GM19395 (cell line): ENCODE measurements around the gene FAM50A.
"Not testable (repeated sequence)": the region's sequence is repeated elsewhere in the genome, so short reads cannot be mapped to it uniquely, and the experiment has no call there.

ENCODE experiments used
- ATAC-seq: cut with Tn5 transposase; IDR thresholded peaks from one replicate; pipeline ENCODE4 v1.9.1; 2021; ENCODE audit warnings: mild to moderate bottlenecking, moderate library complexity; ENCODE audit not compliant: unreplicated experiment

FAM50A gene, protein sequence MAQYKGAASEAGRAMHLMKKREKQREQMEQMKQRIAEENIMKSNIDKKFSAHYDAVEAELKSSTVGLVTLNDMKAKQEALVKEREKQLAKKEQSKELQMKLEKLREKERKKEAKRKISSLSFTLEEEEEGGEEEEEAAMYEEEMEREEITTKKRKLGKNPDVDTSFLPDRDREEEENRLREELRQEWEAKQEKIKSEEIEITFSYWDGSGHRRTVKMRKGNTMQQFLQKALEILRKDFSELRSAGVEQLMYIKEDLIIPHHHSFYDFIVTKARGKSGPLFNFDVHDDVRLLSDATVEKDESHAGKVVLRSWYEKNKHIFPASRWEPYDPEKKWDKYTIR

DNA sequence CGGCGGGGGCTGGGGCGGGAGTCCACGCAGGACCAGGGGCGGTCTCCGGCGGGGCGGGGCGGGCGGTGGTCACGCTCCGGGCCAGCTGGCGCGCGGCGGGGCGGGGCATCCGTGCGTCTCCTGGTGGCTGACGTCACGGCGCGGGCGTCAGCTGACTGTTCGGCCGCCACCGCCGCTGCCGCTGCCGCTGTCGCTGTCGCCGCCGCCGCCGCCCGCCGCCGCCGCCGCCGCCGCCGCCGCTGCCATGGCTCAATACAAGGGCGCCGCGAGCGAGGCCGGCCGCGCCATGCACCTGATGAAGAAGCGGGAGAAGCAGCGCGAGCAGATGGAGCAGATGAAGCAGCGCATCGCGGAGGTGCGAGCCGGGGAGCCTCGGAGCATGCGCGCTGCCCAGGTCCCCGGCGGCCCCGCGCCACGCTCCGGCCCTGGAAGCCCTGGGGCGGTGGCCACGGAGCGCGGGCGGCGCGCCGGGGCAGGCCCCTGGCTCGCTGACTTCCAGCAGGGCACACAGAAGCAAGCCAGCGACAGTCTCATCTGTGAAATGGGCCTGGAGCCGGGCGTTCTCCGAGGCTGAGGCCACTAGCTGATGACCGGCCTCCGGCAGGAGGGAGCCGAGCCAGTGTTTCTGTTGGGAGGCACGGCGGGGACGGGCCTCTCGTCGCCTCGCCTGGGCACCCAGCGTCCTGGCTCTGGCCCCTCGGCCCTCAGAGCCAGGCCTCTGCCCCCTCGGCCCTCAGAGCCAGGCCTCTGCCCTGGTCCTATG, at the start of gene FAM50A:
Gene FAM50A (plus strand): TSS at position 150 of the 763 bp plus-strand sequence. CDS start 95 bp downstream, at position 245.
- peak; percentile 77 for ATAC-seq

DNA sequence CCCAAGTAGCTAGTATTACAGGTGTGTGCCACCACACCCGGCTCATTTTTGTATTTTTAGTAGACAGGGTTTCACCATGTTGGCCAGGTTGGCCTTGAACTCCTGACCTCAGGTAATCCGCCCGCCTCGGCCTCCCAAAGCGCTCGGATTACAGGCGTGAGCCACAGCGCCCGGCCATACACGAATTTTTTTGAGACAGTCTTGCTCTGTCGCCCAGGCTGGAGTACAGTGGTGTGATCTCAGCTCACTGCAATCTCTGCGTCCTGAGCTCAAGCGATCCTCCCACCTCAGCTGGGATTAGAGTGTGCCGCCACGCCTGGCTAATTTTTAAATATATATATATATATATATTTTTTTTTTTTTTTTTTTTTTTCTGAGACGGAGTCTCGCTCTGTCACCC, 47.6 kb upstream of the FAM50A start:
- not testable (repeated sequence) for ATAC-seq

DNA sequence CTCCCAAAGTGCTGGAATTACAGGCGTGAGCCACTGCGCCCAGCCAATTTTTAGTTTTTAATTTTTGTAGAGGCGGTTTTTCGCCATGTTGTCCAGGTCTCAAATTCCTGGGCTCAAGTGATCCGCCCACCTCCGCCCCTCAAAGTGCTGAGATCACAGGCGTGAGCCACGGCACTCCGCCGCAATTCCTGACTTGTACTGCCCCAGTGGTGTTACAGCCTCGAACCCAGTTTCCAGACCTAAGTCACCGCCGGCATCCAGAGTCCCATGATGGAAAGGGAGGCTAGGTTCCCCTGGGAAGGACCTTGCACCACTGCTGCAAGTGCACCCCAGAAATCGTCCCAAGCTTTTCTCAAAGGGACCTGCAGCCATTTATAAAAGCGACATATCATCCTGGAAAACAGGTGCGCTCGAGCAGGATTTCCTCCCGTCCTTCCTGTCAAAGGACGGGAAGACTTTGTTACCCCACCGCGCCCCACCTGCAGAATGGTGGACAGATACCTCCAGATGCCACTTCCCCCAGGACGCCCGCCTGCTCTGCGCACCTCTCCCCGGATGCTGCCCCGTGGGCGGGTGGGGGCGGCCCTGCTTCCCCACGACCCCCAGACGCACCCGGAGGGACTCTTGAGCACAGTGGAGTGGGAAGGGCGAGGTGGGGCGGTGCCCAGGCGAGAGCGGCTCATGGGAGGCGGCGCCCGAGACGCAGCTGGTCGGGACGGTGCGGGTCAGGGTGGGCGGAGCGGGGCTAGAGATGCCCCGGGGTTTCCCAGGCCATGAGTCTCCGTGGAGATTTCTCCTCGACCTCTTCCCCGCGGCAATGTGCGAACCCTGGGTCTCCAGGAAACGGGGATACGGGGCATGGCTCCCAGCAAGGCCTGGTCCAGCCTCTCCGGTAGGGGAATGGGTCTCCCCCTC, 46.7 kb upstream of the FAM50A start:
- ATAC-seq = peak; percentile 59

DNA sequence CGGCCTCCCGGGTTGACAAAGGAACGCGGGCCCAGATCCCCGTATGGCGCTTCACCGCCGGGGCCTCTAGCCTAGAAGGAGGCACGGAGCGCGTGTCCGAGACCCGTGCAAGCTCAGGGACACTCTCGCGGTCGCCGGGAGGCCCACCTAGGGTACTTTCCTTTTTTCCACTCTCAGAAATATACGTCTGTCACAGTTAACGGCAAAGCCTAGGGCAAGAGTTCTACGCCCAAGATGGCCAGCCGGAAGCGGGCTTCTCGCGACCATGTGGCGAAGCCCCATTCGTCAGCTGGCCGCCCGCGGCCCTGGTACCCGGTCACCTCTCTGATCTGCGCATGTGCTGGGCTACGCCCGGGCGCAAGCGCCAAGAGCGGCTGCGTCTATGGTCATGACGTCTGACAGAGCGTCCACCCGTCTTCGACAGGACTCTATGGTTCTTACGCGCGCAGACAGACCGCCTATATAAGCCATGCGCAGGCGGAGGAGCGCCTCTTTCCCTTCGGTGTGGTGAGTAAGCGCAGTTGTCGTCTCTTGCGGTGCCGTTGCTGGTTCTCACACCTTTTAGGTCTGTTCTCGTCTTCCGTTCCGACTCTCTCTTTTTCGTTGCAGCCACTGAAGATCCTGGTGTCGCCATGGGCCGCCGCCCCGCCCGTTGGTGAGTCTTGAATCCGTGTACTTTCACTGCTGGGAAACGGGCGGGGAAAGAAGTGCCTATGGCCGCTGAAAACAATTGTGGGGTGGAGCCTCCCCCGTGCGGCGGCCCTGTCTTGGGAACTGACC, 45.9 kb upstream of the FAM50A start, which contains the start of gene RPL10:
Gene RPL10 (plus strand): TSS at position 490 of the 780 bp plus-strand sequence. CDS start 143 bp downstream, at position 633.
- peak; percentile 76 for ATAC-seq

DNA sequence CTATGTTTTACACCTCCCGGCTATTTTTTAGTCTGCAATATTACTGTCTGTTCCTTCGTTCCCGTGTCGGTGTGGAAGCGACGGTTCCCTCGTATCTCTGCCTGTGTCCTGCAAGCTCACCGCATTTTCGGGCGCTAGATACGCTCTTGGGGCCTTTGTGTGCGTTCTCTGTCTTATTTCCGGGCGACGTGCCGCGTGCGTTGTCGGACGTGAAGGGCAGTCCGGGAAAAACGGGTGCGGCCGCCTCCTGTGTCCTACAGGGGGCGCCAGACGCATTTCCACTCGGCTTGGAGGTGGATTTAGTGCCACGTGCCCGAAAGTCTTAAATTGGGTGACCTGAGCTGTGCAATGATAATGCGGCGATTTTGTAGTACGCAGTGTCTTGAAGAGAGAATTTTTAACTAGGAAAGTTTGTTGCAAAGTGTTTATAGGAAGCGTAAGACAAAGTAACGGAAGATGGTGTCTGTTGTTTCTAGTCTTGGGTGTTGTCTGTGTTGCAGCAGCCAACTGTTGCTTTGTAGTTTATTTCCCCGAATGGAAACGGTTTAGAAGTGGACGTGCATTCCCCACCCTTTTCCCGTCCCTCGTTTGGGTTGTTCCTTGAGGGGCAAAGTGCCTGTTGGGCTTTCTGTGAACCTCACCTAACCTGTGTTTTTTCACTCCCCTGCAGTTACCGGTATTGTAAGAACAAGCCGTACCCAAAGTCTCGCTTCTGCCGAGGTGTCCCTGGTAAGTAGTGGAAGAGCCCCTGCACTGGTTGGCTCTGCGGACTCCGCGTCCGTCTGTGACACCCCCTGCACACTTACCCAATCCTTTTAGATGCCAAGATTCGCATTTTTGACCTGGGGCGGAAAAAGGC, 45.0 kb upstream of the FAM50A start:
- peak; percentile 15 for ATAC-seq

DNA sequence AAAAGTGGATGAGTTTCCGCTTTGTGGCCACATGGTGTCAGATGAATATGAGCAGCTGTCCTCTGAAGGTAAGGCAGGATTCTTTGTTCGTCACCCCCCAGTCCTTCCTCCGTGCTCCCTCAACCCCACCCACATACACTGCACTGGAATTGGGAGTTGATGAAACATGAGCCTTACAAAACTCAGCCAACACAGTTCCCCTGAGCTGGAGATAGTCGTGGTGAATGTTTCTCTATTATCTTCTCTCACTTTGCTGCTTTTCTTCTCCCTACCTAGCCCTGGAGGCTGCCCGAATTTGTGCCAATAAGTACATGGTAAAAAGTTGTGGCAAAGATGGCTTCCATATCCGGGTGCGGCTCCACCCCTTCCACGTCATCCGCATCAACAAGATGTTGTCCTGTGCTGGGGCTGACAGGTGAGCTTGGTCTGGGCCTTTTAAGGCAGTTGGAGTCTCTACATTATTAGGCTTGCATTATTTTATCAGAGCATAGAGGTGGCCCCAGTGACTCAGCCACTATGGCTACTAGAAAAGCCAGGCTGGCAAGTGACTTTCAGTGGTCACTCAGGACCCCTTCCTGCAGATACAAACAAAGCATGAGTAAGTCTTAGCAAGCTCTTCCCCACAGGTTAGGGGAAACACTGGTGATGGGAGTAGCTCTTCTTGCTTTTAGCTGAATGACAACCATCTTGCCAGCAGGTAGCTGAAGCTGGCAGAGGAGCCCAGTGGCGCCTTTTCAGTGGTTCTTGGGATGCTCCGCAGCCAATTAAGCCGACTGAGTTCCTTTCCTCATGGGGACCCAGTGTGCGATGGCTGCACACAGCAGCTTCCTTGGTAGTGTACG, 44.2 kb upstream of the FAM50A start:
- no peak for ATAC-seq

DNA sequence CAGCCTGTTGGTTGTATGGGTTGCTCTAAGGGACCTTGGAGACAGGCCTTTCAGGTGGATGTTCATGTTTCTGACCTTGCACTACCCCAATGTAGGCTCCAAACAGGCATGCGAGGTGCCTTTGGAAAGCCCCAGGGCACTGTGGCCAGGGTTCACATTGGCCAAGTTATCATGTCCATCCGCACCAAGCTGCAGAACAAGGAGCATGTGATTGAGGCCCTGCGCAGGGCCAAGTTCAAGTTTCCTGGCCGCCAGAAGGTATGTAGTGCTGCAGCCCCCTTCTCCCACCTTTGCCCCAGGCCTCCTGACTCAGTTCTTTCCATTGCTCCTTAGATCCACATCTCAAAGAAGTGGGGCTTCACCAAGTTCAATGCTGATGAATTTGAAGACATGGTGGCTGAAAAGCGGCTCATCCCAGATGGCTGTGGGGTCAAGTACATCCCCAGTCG, 43.5 kb upstream of the FAM50A start:
- ATAC-seq = not testable (repeated sequence)

DNA sequence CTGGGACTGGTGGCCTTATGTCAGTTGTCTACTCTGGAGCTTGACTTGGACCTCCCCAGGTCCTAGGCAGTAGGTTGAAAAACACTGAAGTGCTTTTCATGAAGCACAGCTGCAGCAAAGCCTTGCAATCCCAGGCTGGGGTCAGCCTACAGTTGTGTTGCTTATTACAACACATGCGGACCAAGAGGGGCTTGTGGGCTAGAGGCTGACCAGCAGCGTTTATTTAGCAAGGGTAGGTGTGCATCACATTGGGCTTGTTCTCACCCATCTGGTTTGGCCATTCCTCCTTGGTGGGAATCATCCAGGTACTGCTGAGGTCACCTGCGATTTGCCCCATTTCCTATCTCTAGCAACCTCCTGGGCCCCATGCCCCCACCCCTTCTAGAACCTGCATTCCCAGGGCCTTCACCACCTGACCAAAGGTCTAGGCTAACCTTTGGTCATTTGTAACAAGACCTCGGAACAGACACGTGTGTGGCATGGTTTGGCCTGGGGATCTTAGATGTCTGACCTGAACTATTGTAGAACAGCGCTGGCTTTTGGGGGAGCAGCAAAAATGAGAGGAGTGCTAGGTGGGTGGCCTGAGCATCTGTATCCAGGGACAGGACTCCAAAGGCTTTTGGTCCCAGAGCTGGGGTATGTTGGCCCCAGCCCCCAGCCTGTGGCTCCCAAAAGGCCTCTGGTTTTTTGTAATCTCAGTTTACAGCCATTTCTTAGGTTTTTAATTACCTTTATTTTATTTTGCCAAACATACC, 42.7 kb upstream of the FAM50A start:
- no peak for ATAC-seq

DNA sequence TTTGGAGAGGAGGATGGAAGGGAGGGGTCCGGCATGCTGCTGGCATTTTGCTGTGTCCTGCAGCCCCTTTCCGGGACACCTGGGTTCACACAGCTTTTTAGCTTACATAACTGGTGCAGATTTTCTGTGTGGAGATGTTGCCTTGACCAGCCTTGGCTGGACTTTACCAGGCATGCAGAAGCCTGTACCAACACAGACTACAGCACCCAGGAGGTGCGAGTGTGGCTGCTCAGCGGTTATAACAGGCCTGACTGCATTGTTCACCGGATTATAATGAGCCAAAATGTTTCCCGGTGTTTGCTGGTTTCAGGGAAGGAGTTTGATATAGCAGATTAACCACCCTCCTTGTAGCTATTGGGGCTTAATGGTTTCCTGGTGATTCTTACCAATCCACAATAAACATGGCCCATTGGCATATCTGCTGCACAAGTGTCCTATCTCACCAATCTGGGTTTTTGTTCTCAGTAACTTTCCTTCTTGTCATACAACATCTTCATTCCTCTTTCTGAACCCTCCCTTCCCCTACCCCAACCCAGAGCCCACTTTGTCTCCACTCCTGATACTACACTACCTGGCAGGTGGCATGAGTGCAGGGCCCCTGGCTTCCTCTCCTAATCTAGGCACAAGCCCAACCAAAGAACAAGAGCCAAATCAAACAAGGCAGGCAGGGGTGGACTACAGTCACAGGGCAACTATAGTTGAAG, 41.9 kb upstream of the FAM50A start:
- no peak for ATAC-seq

DNA sequence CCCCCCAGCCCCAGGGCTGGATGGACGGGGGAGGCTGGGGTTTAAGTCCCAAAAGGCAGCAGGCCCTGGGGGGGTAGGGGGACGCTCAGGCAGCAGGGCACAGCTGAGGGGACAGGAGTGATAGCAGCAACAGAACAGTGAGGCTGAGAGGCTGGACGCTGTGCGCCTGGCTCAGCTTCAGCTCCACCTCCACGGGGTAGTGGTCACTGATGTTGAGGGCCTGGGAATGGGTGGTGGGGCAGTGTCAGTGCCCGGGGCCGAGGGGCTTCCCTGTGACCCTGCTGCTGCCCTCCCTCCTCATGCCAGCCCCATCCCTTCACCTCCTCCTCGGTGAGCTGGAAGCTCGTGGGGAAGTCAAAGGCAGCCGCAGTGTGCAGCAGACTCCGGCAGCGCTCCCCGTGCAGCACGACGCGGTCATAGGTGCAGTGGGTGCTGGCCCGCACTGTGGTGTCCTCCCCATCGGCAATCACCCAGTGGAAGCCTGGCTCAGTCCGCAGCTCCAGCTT, 41.3 kb upstream of the FAM50A start:
- no peak for ATAC-seq

DNA sequence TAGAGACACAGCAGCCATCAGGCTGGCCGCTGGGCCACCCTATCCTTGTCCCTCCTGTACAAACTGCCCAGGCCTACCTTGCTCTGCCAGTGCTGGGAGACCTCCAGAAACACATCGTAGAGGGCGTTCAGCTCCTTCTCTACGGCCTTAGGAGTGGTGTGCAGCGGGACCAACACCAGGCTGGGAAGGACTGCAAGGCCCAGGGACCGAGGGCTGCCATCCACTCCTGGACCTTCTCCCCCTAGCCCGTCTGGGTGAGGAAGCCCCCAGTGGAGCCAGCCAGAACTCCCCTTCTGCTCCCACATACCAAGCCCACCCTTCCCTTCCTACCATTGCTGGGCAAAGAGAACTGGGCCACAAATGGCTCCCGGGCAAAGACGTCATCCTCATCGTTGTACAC, 40.7 kb upstream of the FAM50A start:
- ATAC-seq = no peak

DNA sequence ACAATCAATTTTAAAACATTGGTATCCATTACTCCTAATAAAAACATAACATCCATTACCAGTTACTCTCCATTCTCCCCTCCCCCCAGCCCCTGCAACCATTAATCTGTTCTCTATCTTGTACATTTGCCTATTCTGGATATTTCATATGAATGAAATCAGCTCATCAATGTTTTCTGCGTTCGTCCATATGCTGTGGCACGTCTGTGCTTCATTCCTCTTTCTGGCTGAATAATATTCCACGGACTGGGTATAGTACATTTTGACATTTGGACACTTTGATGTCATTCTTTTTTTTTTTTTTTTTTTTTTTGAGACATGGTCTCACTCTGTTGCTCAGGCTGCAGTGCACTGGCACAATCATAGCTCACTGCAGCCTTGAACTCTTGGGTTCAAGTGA, 40.1 kb upstream of the FAM50A start:
- ATAC-seq = no peak

DNA sequence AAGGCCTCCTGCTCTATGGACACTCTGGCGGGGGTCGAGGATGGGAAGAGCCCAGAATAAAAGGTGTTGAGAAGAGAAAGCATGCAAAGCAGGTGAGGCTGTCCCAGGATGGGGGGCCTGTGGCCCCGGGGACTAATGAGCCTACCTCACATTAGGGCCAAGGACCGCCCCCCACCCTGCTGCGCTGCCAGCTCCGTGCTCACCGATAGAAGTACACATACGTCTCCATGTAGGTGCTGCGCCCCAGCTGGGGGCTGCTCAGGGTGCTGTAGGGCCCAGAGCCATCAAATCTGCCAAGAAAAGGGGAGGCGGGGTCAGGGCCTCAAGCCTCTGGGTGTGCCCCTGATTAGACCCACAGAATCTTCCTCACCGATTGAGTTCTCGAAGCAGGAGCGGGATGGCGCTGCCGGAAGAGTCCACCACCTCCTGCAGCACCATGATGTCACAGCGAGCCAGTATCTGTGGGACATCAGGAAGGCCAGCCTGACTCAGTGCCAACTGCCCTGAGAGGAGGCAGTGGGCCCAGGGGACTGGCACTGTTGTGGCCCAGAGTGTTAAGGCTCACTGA, 39.2 kb upstream of the FAM50A start:
- no peak for ATAC-seq

DNA sequence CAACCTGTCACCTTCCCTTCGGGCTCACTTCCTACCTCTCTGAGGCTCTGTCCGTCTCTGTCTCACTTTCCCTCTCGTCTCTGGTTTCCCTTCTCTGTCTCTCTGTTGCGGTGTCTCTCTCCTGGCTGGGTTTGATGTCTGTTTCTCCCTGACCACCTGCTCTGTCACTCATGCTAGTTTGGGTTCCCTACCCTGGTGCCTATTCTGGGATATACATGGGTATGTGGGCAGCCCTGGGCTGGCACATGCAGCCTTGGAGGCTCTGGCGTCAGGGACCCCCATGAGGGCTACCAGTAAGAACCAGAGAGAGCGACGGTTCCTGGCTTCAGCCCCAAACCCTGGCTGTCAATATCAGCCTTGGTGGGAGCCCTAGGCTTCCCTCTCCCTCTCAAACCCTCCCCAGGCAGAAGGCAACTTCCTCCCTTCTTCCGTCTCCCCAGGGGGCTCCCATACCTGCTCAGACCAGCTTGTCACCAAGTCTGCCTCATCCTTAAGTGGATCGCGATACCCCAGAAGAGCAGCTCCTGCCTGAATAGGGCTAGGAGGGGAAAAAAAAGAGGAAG, 35.2 kb upstream of the FAM50A start:
- ATAC-seq = no peak

DNA sequence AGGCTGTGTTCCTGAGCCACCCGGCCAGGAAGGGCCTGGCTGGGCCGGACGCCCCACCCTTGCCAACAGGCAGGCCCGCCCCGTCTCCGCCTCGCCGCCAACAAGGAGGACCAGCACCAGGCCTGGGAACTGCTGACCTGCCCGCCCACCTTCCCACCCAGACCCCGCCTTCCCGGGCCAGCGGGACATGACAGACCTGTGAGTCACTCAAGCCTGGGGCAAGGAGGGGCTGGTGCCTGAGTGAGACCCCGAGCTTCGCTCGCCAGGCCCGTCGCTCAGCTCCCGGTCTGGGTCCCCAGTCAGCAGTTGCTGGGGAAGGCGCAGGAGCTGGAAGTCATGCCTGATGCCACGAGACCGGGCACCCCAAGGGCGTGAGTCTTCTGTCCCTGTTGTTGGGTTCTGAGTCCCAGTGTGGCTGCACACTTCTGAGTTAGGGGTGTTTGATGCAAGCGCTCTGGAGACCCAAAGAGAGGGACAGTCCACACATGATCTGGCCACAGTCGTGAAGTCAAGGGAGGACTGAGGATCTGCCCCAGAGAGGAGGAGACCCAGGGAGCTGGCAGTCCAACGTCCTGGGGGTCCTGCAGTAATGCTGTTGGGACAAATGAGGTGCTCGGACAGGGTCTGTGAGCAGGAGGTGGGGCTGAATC, 34.6 kb upstream of the FAM50A start, which contains the start of gene DNASE1L1:
Gene DNASE1L1 (minus strand): TSS at position 33 of the 650 bp plus-strand sequence. CDS start 3,686 bp downstream, outside the sequence.
- ATAC-seq = no peak

DNA sequence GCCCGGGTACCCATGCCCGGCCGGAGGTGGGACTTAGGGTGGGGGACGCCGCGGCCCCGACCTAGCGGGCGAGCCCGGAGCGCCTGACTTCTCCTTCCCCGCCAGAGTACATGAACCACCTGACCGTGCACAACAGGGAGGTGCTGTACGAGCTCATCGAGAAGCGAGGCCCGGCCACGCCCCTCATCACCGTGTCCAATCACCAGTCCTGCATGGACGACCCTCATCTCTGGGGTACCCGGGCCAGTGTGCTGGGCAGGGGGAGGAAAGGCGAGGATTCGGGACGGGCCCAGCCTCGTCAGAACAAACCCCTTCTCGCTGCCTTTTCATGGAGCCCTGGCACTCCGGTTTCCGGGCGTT, 32.0 kb upstream of the FAM50A start:
- peak; percentile 48 for ATAC-seq
